Neural progenitor cell (in vitro differentiated cells): ENCODE data around the gene G0S2.

ENCODE experiments used
- EZH2 ChIP-seq: fragments of 200-600 bp; sonication (generic); IDR thresholded peaks from 2 replicates; pipeline ENCODE4 v1.6.1; 2017; ENCODE audit warnings: antibody characterized with exemption, mild to moderate bottlenecking, moderate library complexity
- TF ChIP-seq, protein P1 (sequence below): fragments of 200-600 bp; sonication (generic); IDR thresholded peaks from 2 replicates; pipeline ENCODE4 v1.5.1; 2017; ENCODE audit warnings: antibody characterized with exemption, mild to moderate bottlenecking

- TF ChIP-seq, protein P1, sequence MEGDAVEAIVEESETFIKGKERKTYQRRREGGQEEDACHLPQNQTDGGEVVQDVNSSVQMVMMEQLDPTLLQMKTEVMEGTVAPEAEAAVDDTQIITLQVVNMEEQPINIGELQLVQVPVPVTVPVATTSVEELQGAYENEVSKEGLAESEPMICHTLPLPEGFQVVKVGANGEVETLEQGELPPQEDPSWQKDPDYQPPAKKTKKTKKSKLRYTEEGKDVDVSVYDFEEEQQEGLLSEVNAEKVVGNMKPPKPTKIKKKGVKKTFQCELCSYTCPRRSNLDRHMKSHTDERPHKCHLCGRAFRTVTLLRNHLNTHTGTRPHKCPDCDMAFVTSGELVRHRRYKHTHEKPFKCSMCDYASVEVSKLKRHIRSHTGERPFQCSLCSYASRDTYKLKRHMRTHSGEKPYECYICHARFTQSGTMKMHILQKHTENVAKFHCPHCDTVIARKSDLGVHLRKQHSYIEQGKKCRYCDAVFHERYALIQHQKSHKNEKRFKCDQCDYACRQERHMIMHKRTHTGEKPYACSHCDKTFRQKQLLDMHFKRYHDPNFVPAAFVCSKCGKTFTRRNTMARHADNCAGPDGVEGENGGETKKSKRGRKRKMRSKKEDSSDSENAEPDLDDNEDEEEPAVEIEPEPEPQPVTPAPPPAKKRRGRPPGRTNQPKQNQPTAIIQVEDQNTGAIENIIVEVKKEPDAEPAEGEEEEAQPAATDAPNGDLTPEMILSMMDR, result no peak
- no peak for TF ChIP-seq EZH2
Measured at GRCh38 chr1:209720326-209720725, 45.1 kb downstream of the G0S2 start.
